Brain microvascular endothelial cell (primary cell): ENCODE measurements around the gene ADGRV1.

Source experiments
- DNase-seq: peaks from one replicate; pipeline ENCODE4 v3.0.0-alpha.2; 2020
- H3K27ac ChIP-seq: fragments of 250-450 bp; sonication (Bioruptor Pico); 2 replicates; pipeline ENCODE4 v1.5.1; 2020; ENCODE audit warnings: mild to moderate bottlenecking, moderate library complexity
- H3K27me3 ChIP-seq: fragments of 250-450 bp; sonication (Bioruptor Pico); replicated peaks from 2 replicates; pipeline ENCODE4 v1.5.1; 2020; ENCODE audit warnings: mild to moderate bottlenecking
- H3K36me3 ChIP-seq: fragments of 250-450 bp; sonication (Bioruptor Pico); replicated peaks from 2 replicates; pipeline ENCODE4 v1.5.1; 2020; ENCODE audit warnings: mild to moderate bottlenecking
- H3K4me3 ChIP-seq: 2 replicates; pipeline ENCODE4 v1.5.1; 2011; ENCODE audit warnings: low read depth, mild to moderate bottlenecking, control low read depth, low read length, moderate library complexity
- CTCF ChIP-seq: IDR thresholded peaks from 2 replicates; pipeline ENCODE4 v1.5.1; 2011; ENCODE audit warnings: low read depth, mild to moderate bottlenecking, moderate library complexity, low read length, control low read depth, inconsistent platforms; ENCODE audit errors: missing control alignments
- in situ Hi-C: cut with HindIII; loops from 2 replicates; pipeline ENCODE4 v1.10.0; 2017; ENCODE audit warnings: low sequenced_read_pairs, low pct_ligation_motif_present

Gene ADGRV1

GRCh38 chr5:90898326-90899013 is 339.9 kb downstream of the ADGRV1 start:
- in situ Hi-C loops = no loop called here
- H3K4me3 ChIP-seq = no peak overlapping the region
- H3K27me3 ChIP-seq = no peaks in the 10 kb centered on the region
- no peak overlapping the region for H3K27ac ChIP-seq
- no peaks in the 10 kb centered on the region for H3K36me3 ChIP-seq
- no peak for DNase-seq
- TF ChIP-seq CTCF = no peak

- Histone ChIP-seq H3K27me3 (no peaks in the 10 kb centered on the region), H3K27ac (no peak overlapping the region), H3K4me3 (no peak overlapping the region), H3K36me3 (no peaks in the 10 kb centered on the region)
- in situ Hi-C loops = no loop called here
- no peak for DNase-seq
- TF ChIP-seq CTCF = no peak
Observed at GRCh38 chr5:90899014-90899604, 340.5 kb downstream of the ADGRV1 start.

GRCh38 chr5:90901261-90901660 is 342.7 kb downstream of the ADGRV1 start:
- in situ Hi-C loops = no loop called here
- no peaks in the 10 kb centered on the region for H3K27me3 ChIP-seq
- no peak for DNase-seq
- H3K4me3 ChIP-seq = no peak overlapping the region
- no peaks in the 10 kb centered on the region for H3K36me3 ChIP-seq
- H3K27ac ChIP-seq = no peak overlapping the region
- no peak for TF ChIP-seq CTCF

GRCh38 chr5:90902170-90902569 is 343.6 kb downstream of the ADGRV1 start:
- Histone ChIP-seq H3K27ac (no peak overlapping the region), H3K27me3 (no peaks in the 10 kb centered on the region), H3K4me3 (no peak overlapping the region), H3K36me3 (no peaks in the 10 kb centered on the region)
- in situ Hi-C loops = no loop called here
- DNase-seq = no peak
- no peak for TF ChIP-seq CTCF

- Histone ChIP-seq H3K36me3 (no peaks in the 10 kb centered on the region), H3K27me3 (no peaks in the 10 kb centered on the region), H3K27ac (no peak overlapping the region), H3K4me3 (no peak overlapping the region)
- in situ Hi-C loops = no loop called here
- no peak for DNase-seq
- no peak for TF ChIP-seq CTCF
Observed at GRCh38 chr5:90902651-90903386, 344.2 kb downstream of the ADGRV1 start.
